Smooth muscle cell (in vitro differentiated cells): ENCODE results near the gene ADAM33. TPM values are rescaled to one million over a fixed set of nuclear protein-coding genes. Genes with fewer than 3 reads are reported as not detected.

ENCODE experiments used
- DNase-seq: peaks from one replicate; lab custom pipeline; 2025; ENCODE audit not compliant: unreplicated experiment; lab: John Stamatoyannopoulos, UW
- H2AFZ ChIP-seq: fragments of 200-600 bp; sonication (generic); 2 replicates; pipeline ENCODE4 v1.6.0; 2016; ENCODE audit warnings: antibody characterized with exemption, low read depth, mild to moderate bottlenecking
- H3F3A ChIP-seq: fragments of 200-600 bp; sonication (generic); 2 replicates; pipeline ENCODE4 v1.6.0; 2017; ENCODE audit warnings: antibody characterized with exemption, low read depth
- H3K27ac ChIP-seq: fragments of 200-600 bp; sonication (generic); 2 replicates; pipeline ENCODE4 v1.5.1; 2016; ENCODE audit warnings: low read depth, mild to moderate bottlenecking
- H3K27me3 ChIP-seq: fragments of 200-600 bp; sonication (generic); 2 replicates; pipeline ENCODE4 v1.6.1; 2016; ENCODE audit warnings: low read depth, mild to moderate bottlenecking
- H3K36me3 ChIP-seq: fragments of 200-600 bp; sonication (generic); 2 replicates; pipeline ENCODE4 v1.5.1; 2016; ENCODE audit warnings: low read depth
- H3K4me1 ChIP-seq: fragments of 200-600 bp; sonication (generic); 2 replicates; pipeline ENCODE4 v1.5.1; 2016; ENCODE audit warnings: low read depth
- H3K4me2 ChIP-seq: fragments of 200-600 bp; sonication (generic); 2 replicates; pipeline ENCODE4 v1.6.0; 2016; ENCODE audit warnings: mild to moderate bottlenecking
- H3K4me3 ChIP-seq: fragments of 200-600 bp; sonication (generic); 2 replicates; pipeline ENCODE4 v1.5.1; 2016; ENCODE audit warnings: mild to moderate bottlenecking
- H3K79me2 ChIP-seq: fragments of 200-600 bp; sonication (generic); 2 replicates; pipeline ENCODE4 v1.6.0; 2016; ENCODE audit warnings: low read depth, mild to moderate bottlenecking
- H3K9ac ChIP-seq: fragments of 200-600 bp; sonication (generic); 2 replicates; pipeline ENCODE4 v1.6.0; 2016; ENCODE audit warnings: low read depth
- H3K9me3 ChIP-seq: fragments of 200-600 bp; sonication (generic); replicated peaks from 2 replicates; pipeline ENCODE4 v1.5.1; 2016; ENCODE audit warnings: low read depth
- H4K20me1 ChIP-seq: fragments of 200-600 bp; sonication (generic); 2 replicates; pipeline ENCODE4 v1.6.0; 2016; ENCODE audit warnings: low read depth
- CTCF ChIP-seq: fragments of 200-600 bp; sonication (generic); IDR thresholded peaks from 2 replicates; pipeline ENCODE4 v1.5.1; 2017; ENCODE audit warnings: borderline replicate concordance, mild to moderate bottlenecking, antibody characterized with exemption; ENCODE audit not compliant: insufficient read depth, poor library complexity, severe bottlenecking
- WGBS: methylation state at CpG from one replicate; pipeline ENCODE4 v1.1.7; 2016; ENCODE audit warnings: low lambda C conversion rate; 5-methylcytosine and 5-hydroxymethylcytosine counted together
- polyA plus RNA-seq: library from polyadenylated mRNA; unstranded; fragments of >200 nt; fragmentation: Nextera tagmentation; extraction: Ambion mirVana; gene quantifications from 2 replicates; pipeline ENCODE4 v1.2.1, GENCODE V29; 2016
- total RNA-seq: library from RNA; depleted of rRNA; stranded (reverse); fragments of >200 nt; gene quantifications from 2 replicates; pipeline ENCODE4 v1.2.3, GENCODE V29; 2014

ADAM33 gene
- total and polyA plus RNA-seq, 2 experiments from 2014 or later, result 5.1 to 7.4 TPM

DNA sequence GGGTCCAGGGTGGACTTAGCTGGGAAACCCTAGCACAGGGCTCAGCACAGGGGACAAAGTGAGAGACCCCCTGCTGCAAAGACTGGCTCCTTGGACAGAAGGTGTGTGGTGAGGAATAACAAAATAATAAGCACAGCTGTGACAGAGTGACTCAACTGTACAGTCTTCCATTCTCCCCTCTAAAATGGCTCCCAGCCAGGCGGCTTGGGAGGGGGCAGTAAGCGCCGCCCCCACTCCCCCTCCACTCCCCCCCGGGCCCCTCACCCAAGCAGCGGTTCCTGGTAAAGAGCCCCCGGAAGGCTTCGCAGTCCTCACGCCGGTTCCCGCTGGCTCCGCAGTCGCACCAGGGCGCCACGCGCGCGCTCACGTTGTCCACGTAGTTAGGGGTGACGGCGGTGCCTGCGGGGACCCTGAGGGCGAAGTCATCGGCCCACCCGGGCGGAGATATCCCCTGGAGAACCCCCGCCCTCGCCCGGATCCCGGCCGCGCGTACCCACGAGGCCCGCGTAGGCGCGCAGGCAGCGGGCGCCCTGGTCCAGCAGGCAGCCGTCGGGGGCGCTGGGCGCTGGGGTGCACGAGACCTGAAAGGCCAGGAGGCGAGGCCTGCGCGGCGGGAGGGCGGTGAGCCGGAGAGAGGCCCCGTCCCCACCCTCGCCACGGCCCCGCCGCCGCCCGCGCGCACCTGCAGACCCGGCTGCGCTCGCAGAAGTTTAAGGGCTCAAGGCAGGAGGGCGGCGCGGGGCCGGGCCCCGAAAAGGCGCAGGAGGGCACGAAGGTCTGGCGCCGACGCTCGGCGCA is 21.3 kb downstream of the ADAM33 start:
- H4K20me1 ChIP-seq, result no peaks in the 10 kb centered on the region
- DNase-seq, result no peak
- H3K4me1 ChIP-seq, result no peaks in the 10 kb centered on the region
- H2AFZ ChIP-seq, result no peak overlapping the region
- no peak overlapping the region for H3K9ac ChIP-seq
- no peaks in the 10 kb centered on the region for H3K36me3 ChIP-seq
- H3K4me2 ChIP-seq, result no peak overlapping the region
- H3F3A ChIP-seq, result no peaks in the 10 kb centered on the region
- no peak overlapping the region for H3K4me3 ChIP-seq
- H3K79me2 ChIP-seq, result no peaks in the 10 kb centered on the region
- TF ChIP-seq CTCF, result no peak
- H3K27ac ChIP-seq, result no peak overlapping the region
- WGBS, result 65% methylated on average over 70 of the region's 75 CpGs
- H3K9me3 ChIP-seq, result no peaks in the 10 kb centered on the region
- peaks cover 36% of the 10 kb centered on the region for H3K27me3 ChIP-seq

DNA sequence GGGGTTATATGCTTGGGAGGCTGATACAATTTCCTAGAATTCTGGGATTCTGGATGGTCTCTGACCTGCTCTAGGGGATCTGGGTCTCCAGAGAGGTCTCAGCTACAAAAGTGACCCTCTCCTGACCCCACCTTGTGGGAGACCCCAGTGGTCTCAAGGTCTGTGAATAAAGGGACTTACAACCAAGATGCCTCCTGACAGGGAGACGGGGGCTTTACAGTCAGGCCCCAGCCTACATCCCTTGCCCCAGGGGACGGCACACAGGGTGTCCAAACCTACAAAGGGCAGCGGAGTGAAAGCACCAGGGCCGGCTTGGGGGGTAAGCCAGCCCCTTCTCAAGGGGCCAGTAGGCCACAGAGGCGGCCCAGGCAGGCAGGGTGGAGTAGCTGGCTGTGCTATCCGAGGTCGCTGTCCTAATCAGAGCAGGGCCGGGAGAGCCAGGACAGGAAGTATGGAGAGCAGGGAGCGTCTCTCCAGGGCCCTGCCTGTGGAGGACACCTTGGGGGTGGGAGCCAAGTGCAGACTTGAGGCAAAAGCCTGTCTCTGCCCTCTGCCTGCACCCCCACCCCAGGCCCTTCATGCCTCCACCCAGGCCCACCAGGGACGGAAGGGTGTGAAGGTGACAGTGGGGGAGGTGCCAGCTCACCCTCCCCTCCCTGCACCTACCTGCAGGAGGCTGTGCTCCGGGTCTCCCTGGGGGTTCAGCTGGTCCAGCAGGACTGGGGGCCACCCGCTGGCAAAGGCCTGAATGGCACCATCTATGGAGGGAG is 22.1 kb downstream of the ADAM33 start:
- no peak for DNase-seq
- 76% methylated on average over 12 of the region's 12 CpGs for WGBS
- no peak for TF ChIP-seq CTCF
- peaks cover 36% of the 10 kb centered on the region for H3K27me3 ChIP-seq
- no peak overlapping the region for H3K4me2 ChIP-seq
- no peaks in the 10 kb centered on the region for H3K36me3 ChIP-seq
- H3K27ac ChIP-seq, result no peak overlapping the region
- no peaks in the 10 kb centered on the region for H3K9me3 ChIP-seq
- H4K20me1 ChIP-seq, result no peaks in the 10 kb centered on the region
- H3F3A ChIP-seq, result no peaks in the 10 kb centered on the region
- no peak overlapping the region for H2AFZ ChIP-seq
- H3K4me1 ChIP-seq, result no peaks in the 10 kb centered on the region
- no peaks in the 10 kb centered on the region for H3K79me2 ChIP-seq
- H3K4me3 ChIP-seq, result no peak overlapping the region
- no peak overlapping the region for H3K9ac ChIP-seq

GRCh38 chr20:3658716-3659491 is 22.9 kb downstream of the ADAM33 start:
- H3K9ac ChIP-seq, result no peak overlapping the region
- 78% methylated on average over 8 of the region's 8 CpGs for WGBS
- no peak overlapping the region for H3K4me3 ChIP-seq
- no peak overlapping the region for H3K4me2 ChIP-seq
- no peaks in the 10 kb centered on the region for H3K79me2 ChIP-seq
- H3K27me3 ChIP-seq, result peaks cover 33% of the 10 kb centered on the region
- H3K4me1 ChIP-seq, result no peaks in the 10 kb centered on the region
- no peak for DNase-seq
- H2AFZ ChIP-seq, result no peak overlapping the region
- H3K36me3 ChIP-seq, result no peaks in the 10 kb centered on the region
- H3K27ac ChIP-seq, result no peak overlapping the region
- H4K20me1 ChIP-seq, result no peaks in the 10 kb centered on the region
- H3K9me3 ChIP-seq, result no peaks in the 10 kb centered on the region
- H3F3A ChIP-seq, result no peaks in the 10 kb centered on the region
- no peak for TF ChIP-seq CTCF
